NB4 (cell line): ENCODE measurements around the gene ZNF844.

Experiments
- DNase-seq: peaks from one replicate; pipeline ENCODE4 v3.0.0; 2010; ENCODE audit warnings: low read depth
- H3K4me3 ChIP-seq: one replicate; pipeline ENCODE4 v1.5.1; 2011; ENCODE audit warnings: mild to moderate bottlenecking, low read depth, low read length, moderate library complexity
- CTCF ChIP-seq: IDR thresholded peaks from one replicate; pipeline ENCODE4 v1.5.1; 2012; ENCODE audit warnings: low read depth, low read length
- MAX ChIP-seq: IDR thresholded peaks from 2 replicates; pipeline ENCODE4 v1.6.1; 2011; ENCODE audit warnings: low read depth, low read length
- MYC ChIP-seq: IDR thresholded peaks from 2 replicates; pipeline ENCODE4 v1.6.1; 2011; ENCODE audit warnings: low read depth, low read length
- POLR2A ChIP-seq: IDR thresholded peaks from 2 replicates; pipeline ENCODE4 v1.6.1; 2011; ENCODE audit warnings: mild to moderate bottlenecking; ENCODE audit not compliant: insufficient read length; ENCODE audit errors: extremely low read depth

ZNF844 gene

GRCh38 chr19:12035220-12036172 lies 29.0 kb upstream of the ZNF844 start, which contains the start of gene ZNF433:
ZNF433 (minus strand) TSS chr19:12035679; CDS start chr19:12035539, 140 bp downstream.
- no peak within 1 kb of the TSS for H3K4me3 ChIP-seq
- TF ChIP-seq CTCF (no peak), MAX (no peak), MYC (no peak), POLR2A (no peak)
- no peak for DNase-seq

- DNase-seq, result no peak
- TF ChIP-seq CTCF (no peak), MAX (no peak), MYC (no peak), POLR2A (no peak)
- H3K4me3 ChIP-seq, result no peak overlapping the region
Measured at GRCh38 chr19:12042893-12043292, 21.6 kb upstream of the ZNF844 start.

GRCh38 chr19:12043752-12044422 lies 20.6 kb upstream of the ZNF844 start:
- H3K4me3 ChIP-seq, result no peak overlapping the region
- TF ChIP-seq MYC (no peak), MAX (no peak)
- no peak for DNase-seq

- no peak overlapping the region for H3K4me3 ChIP-seq
- no peak for DNase-seq
- TF ChIP-seq CTCF (no peak), MYC (no peak), POLR2A (no peak), MAX (no peak)
Measured at GRCh38 chr19:12047868-12048267, 16.7 kb upstream of the ZNF844 start.

- DNase-seq, result no peak
- peak overlapping the region; percentile 77 for H3K4me3 ChIP-seq
- no peak for TF ChIP-seq MAX
- no peak for TF ChIP-seq MYC
- no peak for TF ChIP-seq POLR2A
- TF ChIP-seq CTCF, result no peak
Measured at GRCh38 chr19:12052091-12052496, 12.4 kb upstream of the ZNF844 start.

GRCh38 chr19:12052497-12053169 lies 11.9 kb upstream of the ZNF844 start, which contains the start of gene ZNF878:
ZNF878 (minus strand) TSS chr19:12052961; CDS start chr19:12052801, 160 bp downstream.
- TF ChIP-seq MAX (0 out of 2 replicates have a peak, but pooled peaks have one; percentile 48), CTCF (peak; percentile 27), MYC (no peak), POLR2A (peak; percentile 90)
- peak within 1 kb of the TSS; percentile 77 for H3K4me3 ChIP-seq
- DNase-seq, result peak; percentile 96
